B cell (primary cell): ENCODE measurements around the gene EEF2KMT. TPM values are rescaled to one million over a fixed set of nuclear protein-coding genes. Genes with fewer than 3 reads are reported as not detected.

Source experiments
- ATAC-seq: fragments of 200-7000 bp; cut with Tn5 transposase; one replicate; pipeline ENCODE4 v1.10.0; 2021; ENCODE audit warnings: low read depth, mild to moderate bottlenecking, moderate number of reproducible peaks, moderate library complexity
- CTCF ChIA-PET: fragments of 350-600 bp; sonication (Branson Sonifier 250); formaldehyde crosslinking; loops from one replicate; lab custom pipeline; 2021; ENCODE audit warnings: antibody characterized with exemption, inconsistent platforms; lab: Charles Lee
- POLR2A ChIA-PET: fragments of 350-600 bp; sonication (Branson Sonifier 250); formaldehyde crosslinking; loops from one replicate; lab custom pipeline; 2021; ENCODE audit warnings: antibody characterized with exemption; lab: Charles Lee
- DNase-seq: peaks from one replicate; pipeline ENCODE4 v3.0.0; 2013
- H2AFZ ChIP-seq: 2 replicates; pipeline ENCODE4 v1.6.1; 2012; ENCODE audit warnings: mild to moderate bottlenecking, low read depth, low read length; ENCODE audit not compliant: insufficient read depth, poor library complexity, severe bottlenecking
- H3K27ac ChIP-seq, 2 donors: 1 replicate in 1 of 2; 2 replicates in 1 of 2; pipeline ENCODE4 v1.5.1; 2012 to 2013; ENCODE audit warnings: low read length in 2 of 2, mild to moderate bottlenecking in 2 of 2, moderate library complexity in 1 of 2
- H3K27me3 ChIP-seq, 4 experiments: fragments of 200-600 bp in 1 of 4; sonication (generic) in 1 of 4; replicated peaks in 1 of 4; 1 replicate in 2 of 4; 2 replicates in 2 of 4; pipeline versions ENCODE4 v1.6.1 to v1.7.0; 2013 to 2016; ENCODE audit warnings: low read length in 3 of 4, mild to moderate bottlenecking in 2 of 4, mixed read lengths in 1 of 4, moderate library complexity in 1 of 4; ENCODE audit not compliant: insufficient read depth in 4 of 4, control insufficient read depth in 3 of 4; ENCODE audit errors: control extremely low read depth in 1 of 4
- H3K36me3 ChIP-seq, 2 experiments: replicated peaks in 1 of 2; 1 replicate in 1 of 2; 2 replicates in 1 of 2; pipeline versions ENCODE4 v1.6.1 to v1.7.1; 2013; ENCODE audit warnings: low read length in 1 of 2; ENCODE audit not compliant: insufficient read depth in 2 of 2, control insufficient read depth in 1 of 2; ENCODE audit errors: control extremely low read depth in 1 of 2, extremely low read depth in 1 of 2
- H3K4me1 ChIP-seq, 2 donors: fragments of 200-600 bp in 1 of 2; sonication (generic) in 1 of 2; 1 replicate in 1 of 2; 2 replicates in 1 of 2; pipeline versions ENCODE4 v1.5.1 to v1.6.1; 2013 to 2017; ENCODE audit warnings: low read length in 2 of 2; ENCODE audit not compliant: control insufficient read depth in 2 of 2, insufficient read depth in 2 of 2
- H3K4me2 ChIP-seq: replicated peaks from 2 replicates; pipeline ENCODE3; 2012; ENCODE audit warnings: mild to moderate bottlenecking, low read depth, low read length; ENCODE audit not compliant: poor library complexity, severe bottlenecking
- H3K4me3 ChIP-seq, 5 experiments: fragments of 200-600 bp in 1 of 5; sonication (generic) in 1 of 5; 1 replicate in 3 of 5; 2 replicates in 2 of 5; pipeline versions ENCODE4 v1.5.1 to v1.7.0; 2011 to 2016; ENCODE audit warnings: low read length in 4 of 5, mild to moderate bottlenecking in 4 of 5, low read depth in 2 of 5, control low read depth in 1 of 5, moderate library complexity in 1 of 5; ENCODE audit not compliant: insufficient read depth in 1 of 5; ENCODE audit errors: control extremely low read depth in 1 of 5, extremely low read depth in 1 of 5
- H3K79me2 ChIP-seq: fragments of 200-600 bp; sonication (generic); one replicate; pipeline ENCODE4 v1.6.0; 2016; ENCODE audit warnings: low read length; ENCODE audit not compliant: control insufficient read depth, insufficient read depth
- H3K9ac ChIP-seq: fragments of 200-600 bp; sonication (generic); 2 replicates; pipeline ENCODE4 v1.6.1; 2017; ENCODE audit warnings: mild to moderate bottlenecking, low read length, moderate library complexity
- H3K9me3 ChIP-seq, 3 donors: one replicate each; pipeline versions ENCODE4 v1.6.1 to v1.7.1; 2013; ENCODE audit warnings: low read length in 2 of 3; ENCODE audit not compliant: control insufficient read depth in 2 of 3, insufficient read depth in 1 of 3; ENCODE audit errors: control extremely low read depth in 1 of 3
- H4K20me1 ChIP-seq: 2 replicates; pipeline ENCODE4 v1.6.0; 2012; ENCODE audit warnings: mild to moderate bottlenecking, low read length; ENCODE audit not compliant: insufficient read depth, control insufficient read depth, poor library complexity, severe bottlenecking
- H3K27ac Mint-ChIP-seq: one replicate; pipeline ENCODE4 v1.8.0; 2021; ENCODE audit warnings: mixed read lengths
- H3K27me3 Mint-ChIP-seq: one replicate; pipeline ENCODE4 v1.8.0; 2021; ENCODE audit warnings: mixed read lengths
- H3K4me1 Mint-ChIP-seq: one replicate; pipeline ENCODE4 v1.8.0; 2021; ENCODE audit warnings: mixed read lengths
- H3K4me3 Mint-ChIP-seq: one replicate; pipeline ENCODE4 v1.8.0; 2021; ENCODE audit warnings: mixed read lengths
- H3K9me3 Mint-ChIP-seq: one replicate; pipeline ENCODE4 v1.8.0; 2022; ENCODE audit warnings: mixed read lengths; ENCODE audit not compliant: insufficient read depth
- EZH2 ChIP-seq: IDR thresholded peaks from 2 replicates; pipeline ENCODE4 v1.6.1; 2012; ENCODE audit warnings: borderline replicate concordance, low read depth, mild to moderate bottlenecking, moderate library complexity, low read length; ENCODE audit not compliant: insufficient read depth, poor library complexity, severe bottlenecking
- WGBS: methylation state at CpG from one replicate; pipeline ENCODE4 v1.1.5; 2013; ENCODE audit warnings: missing lambda C conversion rate; ENCODE audit not compliant: insufficient coverage; 5-methylcytosine and 5-hydroxymethylcytosine counted together
- intact Hi-C: fragments of 100-400 bp; cut with micrococcal nuclease; formaldehyde crosslinking; loops from one replicate; pipeline ENCODE4 v1.10.0; 2022
- polyA plus RNA-seq: library from polyadenylated mRNA; depleted of rRNA; stranded (reverse); fragments of >200 nt; gene quantifications from 2 replicates; pipeline ENCODE4 v1.2.3, GENCODE V29; 2012
- total RNA-seq, 2 donors: library from RNA; stranded (reverse); fragments of 120-200 nt in 1 of 2; gene quantifications; 1 replicate in 1 of 2; 2 replicates in 1 of 2; pipeline versions ENCODE4 v1.2.3 to v1.2.4, GENCODE V29; 2013 to 2022
- TF ChIP-seq, protein P1 (sequence below): fragments of 200-600 bp; IDR thresholded peaks from one replicate; pipeline ENCODE4 v1.8.0; 2022; ENCODE audit warnings: antibody characterized with exemption, mild to moderate bottlenecking

EEF2KMT gene
- total and polyA plus RNA-seq, 2 donors (not counting 1 experiment from before 2014, with no cell fraction given) = 7.8 to 8.0 TPM

- H3K4me3 Mint-ChIP-seq = no peak overlapping the region
- POLR2A ChIA-PET = no interaction called here
- ATAC-seq = peak; percentile 51
Measured at GRCh38 chr16:5056352-5056751, 41.2 kb downstream of the EEF2KMT start.

More at GRCh38 chr16:5056352-5056751, 41.2 kb downstream of the EEF2KMT start:
- H3K27ac Mint-ChIP-seq = no peak overlapping the region
- Histone ChIP-seq H3K4me1 (no peaks in the 10 kb centered on the region), H3K4me2 (no peak overlapping the region), H3K4me3 (no peak overlapping the region), H3K36me3 (no peaks in the 10 kb centered on the region), H3K27ac (no peak overlapping the region), H3K27me3 (peaks cover 0 to 2% (median 0%) of the 10 kb centered on the region in 4 experiments), H3K79me2 (no peaks in the 10 kb centered on the region), H2AFZ (peak overlapping the region; percentile 21), H4K20me1 (no peaks in the 10 kb centered on the region), H3K9ac (no peak overlapping the region), H3K9me3 (peaks cover 0 to 2% (median 0%) of the 10 kb centered on the region in 3 donors)
- WGBS = 11% methylated on average over 9 of the region's 11 CpGs
- H3K27me3 Mint-ChIP-seq = no peaks in the 10 kb centered on the region
- CTCF ChIA-PET = interaction anchor here (1.2 to 1.5 kb wide), 2 partner anchors 16 to 36 kb away, joined by 3 to 10 read pairs; partner anchors contain the start of gene ALG1
- intact Hi-C loops = loop anchor here (1.0 kb wide), 1 partner anchor 28 kb away; no protein-coding TSS in a partner anchor
- no peak for DNase-seq
- no peaks in the 10 kb centered on the region for H3K9me3 Mint-ChIP-seq
- H3K4me1 Mint-ChIP-seq = no peaks in the 10 kb centered on the region
- TF ChIP-seq EZH2 = no peak
- TF ChIP-seq, protein P1, sequence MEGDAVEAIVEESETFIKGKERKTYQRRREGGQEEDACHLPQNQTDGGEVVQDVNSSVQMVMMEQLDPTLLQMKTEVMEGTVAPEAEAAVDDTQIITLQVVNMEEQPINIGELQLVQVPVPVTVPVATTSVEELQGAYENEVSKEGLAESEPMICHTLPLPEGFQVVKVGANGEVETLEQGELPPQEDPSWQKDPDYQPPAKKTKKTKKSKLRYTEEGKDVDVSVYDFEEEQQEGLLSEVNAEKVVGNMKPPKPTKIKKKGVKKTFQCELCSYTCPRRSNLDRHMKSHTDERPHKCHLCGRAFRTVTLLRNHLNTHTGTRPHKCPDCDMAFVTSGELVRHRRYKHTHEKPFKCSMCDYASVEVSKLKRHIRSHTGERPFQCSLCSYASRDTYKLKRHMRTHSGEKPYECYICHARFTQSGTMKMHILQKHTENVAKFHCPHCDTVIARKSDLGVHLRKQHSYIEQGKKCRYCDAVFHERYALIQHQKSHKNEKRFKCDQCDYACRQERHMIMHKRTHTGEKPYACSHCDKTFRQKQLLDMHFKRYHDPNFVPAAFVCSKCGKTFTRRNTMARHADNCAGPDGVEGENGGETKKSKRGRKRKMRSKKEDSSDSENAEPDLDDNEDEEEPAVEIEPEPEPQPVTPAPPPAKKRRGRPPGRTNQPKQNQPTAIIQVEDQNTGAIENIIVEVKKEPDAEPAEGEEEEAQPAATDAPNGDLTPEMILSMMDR = peak; percentile 21
